ENCODE data around the gene REEP6.
A peak's percentile ranks its signal among the peaks of the same experiment; 100 is the strongest.

The REEP6 gene

GRCh38 chr19:1491114-1491848, at the start of gene REEP6:
REEP6 (plus strand) TSS chr19:1491181; CDS start chr19:1491270, 89 bp downstream.
- Histone ChIP-seq H3K9me3 (ENCODE audit: control insufficient read depth in 1 of 2, low read length in 2 of 2) (no peaks in the 10 kb centered on the region), H3K27me3 (ENCODE audit: control insufficient read depth in 1 of 2, insufficient read depth in 2 of 2, low read length in 2 of 2) (no peaks in the 10 kb centered on the region), H3K4me3 (ENCODE audit: low read depth in 1 of 2, low read length in 2 of 2) (peak within 1 kb of the TSS; percentile 76 to 87), H3K27ac (ENCODE audit: low read depth, low read length) (peak within 1 kb of the TSS; percentile 58), H3K9ac (ENCODE audit: low read depth in 1 of 2, low read length in 2 of 2) (peak within 1 kb of the TSS; percentile 77 to 85), H3K4me1 (ENCODE audit: control insufficient read depth in 1 of 2, insufficient read depth in 2 of 2, low read length in 2 of 2) (peaks cover 29 to 37% of the 10 kb centered on the region in 2 donors), H3K36me3 (ENCODE audit: control insufficient read depth in 1 of 2, insufficient read depth in 2 of 2, low read length in 2 of 2) (no peaks in the 10 kb centered on the region)

- Histone ChIP-seq H3K9ac (ENCODE audit: low read depth in 1 of 2, low read length in 2 of 2) (no peak overlapping the region), H3K27me3 (ENCODE audit: control insufficient read depth in 1 of 2, insufficient read depth in 2 of 2, low read length in 2 of 2) (peaks cover 6 to 9% of the 10 kb centered on the region in 2 donors), H3K9me3 (ENCODE audit: control insufficient read depth in 1 of 2, low read length in 2 of 2) (no peaks in the 10 kb centered on the region), H3K27ac (ENCODE audit: low read depth, low read length) (no peak overlapping the region), H3K36me3 (ENCODE audit: control insufficient read depth in 1 of 2, insufficient read depth in 2 of 2, low read length in 2 of 2) (peaks cover 9 to 35% of the 10 kb centered on the region in 2 donors), H3K4me1 (ENCODE audit: control insufficient read depth in 1 of 2, insufficient read depth in 2 of 2, low read length in 2 of 2) (peaks cover 10 to 26% of the 10 kb centered on the region in 2 donors), H3K4me3 (ENCODE audit: low read depth in 1 of 2, low read length in 2 of 2) (no peak overlapping the region)
Observed at GRCh38 chr19:1441677-1442438, 49.1 kb upstream of the REEP6 start.

GRCh38 chr19:1445185-1445931, 45.6 kb upstream of the REEP6 start:
- Histone ChIP-seq H3K9me3 (ENCODE audit: control insufficient read depth in 1 of 2, low read length in 2 of 2) (no peaks in the 10 kb centered on the region), H3K27ac (ENCODE audit: low read depth, low read length) (no peak overlapping the region), H3K27me3 (ENCODE audit: control insufficient read depth in 1 of 2, insufficient read depth in 2 of 2, low read length in 2 of 2) (peaks cover 35 to 39% of the 10 kb centered on the region in 2 donors), H3K9ac (ENCODE audit: low read depth in 1 of 2, low read length in 2 of 2) (peak overlapping the region in 1 of 2 donors; percentile 4), H3K36me3 (ENCODE audit: control insufficient read depth in 1 of 2, insufficient read depth in 2 of 2, low read length in 2 of 2) (peaks cover 7 to 25% of the 10 kb centered on the region in 2 donors), H3K4me1 (ENCODE audit: control insufficient read depth in 1 of 2, insufficient read depth in 2 of 2, low read length in 2 of 2) (peaks cover 3 to 4% of the 10 kb centered on the region in 2 donors), H3K4me3 (ENCODE audit: low read depth in 1 of 2, low read length in 2 of 2) (peak overlapping the region; percentile 52 to 62)

GRCh38 chr19:1445932-1446712, 44.9 kb upstream of the REEP6 start:
- Histone ChIP-seq H3K4me3 (ENCODE audit: low read depth in 1 of 2, low read length in 2 of 2) (no peak overlapping the region), H3K4me1 (ENCODE audit: control insufficient read depth in 1 of 2, insufficient read depth in 2 of 2, low read length in 2 of 2) (peaks cover 0 to 4% of the 10 kb centered on the region in 2 donors), H3K9ac (ENCODE audit: low read depth in 1 of 2, low read length in 2 of 2) (no peak overlapping the region), H3K27ac (ENCODE audit: low read depth, low read length) (no peak overlapping the region), H3K36me3 (ENCODE audit: control insufficient read depth in 1 of 2, insufficient read depth in 2 of 2, low read length in 2 of 2) (peaks cover 0 to 17% of the 10 kb centered on the region in 2 donors), H3K9me3 (ENCODE audit: control insufficient read depth in 1 of 2, low read length in 2 of 2) (no peaks in the 10 kb centered on the region), H3K27me3 (ENCODE audit: control insufficient read depth in 1 of 2, insufficient read depth in 2 of 2, low read length in 2 of 2) (peaks cover 43 to 47% of the 10 kb centered on the region in 2 donors)

GRCh38 chr19:1446713-1447481, 44.1 kb upstream of the REEP6 start:
- Histone ChIP-seq H3K4me3 (ENCODE audit: low read depth in 1 of 2, low read length in 2 of 2) (no peak overlapping the region), H3K4me1 (ENCODE audit: control insufficient read depth in 1 of 2, insufficient read depth in 2 of 2, low read length in 2 of 2) (peaks cover 0 to 4% of the 10 kb centered on the region in 2 donors), H3K36me3 (ENCODE audit: control insufficient read depth in 1 of 2, insufficient read depth in 2 of 2, low read length in 2 of 2) (peaks cover 0 to 11% of the 10 kb centered on the region in 2 donors), H3K27me3 (ENCODE audit: control insufficient read depth in 1 of 2, insufficient read depth in 2 of 2, low read length in 2 of 2) (peaks cover 50 to 52% of the 10 kb centered on the region in 2 donors), H3K9me3 (ENCODE audit: control insufficient read depth in 1 of 2, low read length in 2 of 2) (no peaks in the 10 kb centered on the region), H3K27ac (ENCODE audit: low read depth, low read length) (no peak overlapping the region), H3K9ac (ENCODE audit: low read depth in 1 of 2, low read length in 2 of 2) (no peak overlapping the region)

GRCh38 chr19:1447504-1447903, 43.5 kb upstream of the REEP6 start:
- peaks cover 0 to 5% of the 10 kb centered on the region in 2 donors for H3K36me3 ChIP-seq (ENCODE audit: control insufficient read depth in 1 of 2, insufficient read depth in 2 of 2, low read length in 2 of 2)
- no peak overlapping the region for H3K27ac ChIP-seq (ENCODE audit: low read depth, low read length)
- peaks cover 0 to 4% of the 10 kb centered on the region in 2 donors for H3K4me1 ChIP-seq (ENCODE audit: control insufficient read depth in 1 of 2, insufficient read depth in 2 of 2, low read length in 2 of 2)
- no peaks in the 10 kb centered on the region for H3K9me3 ChIP-seq (ENCODE audit: control insufficient read depth in 1 of 2, low read length in 2 of 2)
- no peak overlapping the region for H3K4me3 ChIP-seq (ENCODE audit: low read depth in 1 of 2, low read length in 2 of 2)
- no peak overlapping the region for H3K9ac ChIP-seq (ENCODE audit: low read depth in 1 of 2, low read length in 2 of 2)
- peaks cover 56 to 58% of the 10 kb centered on the region in 2 donors for H3K27me3 ChIP-seq (ENCODE audit: control insufficient read depth in 1 of 2, insufficient read depth in 2 of 2, low read length in 2 of 2)

- Histone ChIP-seq H3K27ac (ENCODE audit: low read depth, low read length) (no peak overlapping the region), H3K36me3 (ENCODE audit: control insufficient read depth in 1 of 2, insufficient read depth in 2 of 2, low read length in 2 of 2) (peaks cover 0 to under 1% of the 10 kb centered on the region in 2 donors), H3K9ac (ENCODE audit: low read depth in 1 of 2, low read length in 2 of 2) (no peak overlapping the region), H3K9me3 (ENCODE audit: control insufficient read depth in 1 of 2, low read length in 2 of 2) (no peaks in the 10 kb centered on the region), H3K4me3 (ENCODE audit: low read depth in 1 of 2, low read length in 2 of 2) (no peak overlapping the region), H3K27me3 (ENCODE audit: control insufficient read depth in 1 of 2, insufficient read depth in 2 of 2, low read length in 2 of 2) (peaks cover 61 to 62% of the 10 kb centered on the region in 2 donors), H3K4me1 (ENCODE audit: control insufficient read depth in 1 of 2, insufficient read depth in 2 of 2, low read length in 2 of 2) (peaks cover 0 to 4% of the 10 kb centered on the region in 2 donors)
Observed at GRCh38 chr19:1447944-1448343, 43.0 kb upstream of the REEP6 start.

DNA sequence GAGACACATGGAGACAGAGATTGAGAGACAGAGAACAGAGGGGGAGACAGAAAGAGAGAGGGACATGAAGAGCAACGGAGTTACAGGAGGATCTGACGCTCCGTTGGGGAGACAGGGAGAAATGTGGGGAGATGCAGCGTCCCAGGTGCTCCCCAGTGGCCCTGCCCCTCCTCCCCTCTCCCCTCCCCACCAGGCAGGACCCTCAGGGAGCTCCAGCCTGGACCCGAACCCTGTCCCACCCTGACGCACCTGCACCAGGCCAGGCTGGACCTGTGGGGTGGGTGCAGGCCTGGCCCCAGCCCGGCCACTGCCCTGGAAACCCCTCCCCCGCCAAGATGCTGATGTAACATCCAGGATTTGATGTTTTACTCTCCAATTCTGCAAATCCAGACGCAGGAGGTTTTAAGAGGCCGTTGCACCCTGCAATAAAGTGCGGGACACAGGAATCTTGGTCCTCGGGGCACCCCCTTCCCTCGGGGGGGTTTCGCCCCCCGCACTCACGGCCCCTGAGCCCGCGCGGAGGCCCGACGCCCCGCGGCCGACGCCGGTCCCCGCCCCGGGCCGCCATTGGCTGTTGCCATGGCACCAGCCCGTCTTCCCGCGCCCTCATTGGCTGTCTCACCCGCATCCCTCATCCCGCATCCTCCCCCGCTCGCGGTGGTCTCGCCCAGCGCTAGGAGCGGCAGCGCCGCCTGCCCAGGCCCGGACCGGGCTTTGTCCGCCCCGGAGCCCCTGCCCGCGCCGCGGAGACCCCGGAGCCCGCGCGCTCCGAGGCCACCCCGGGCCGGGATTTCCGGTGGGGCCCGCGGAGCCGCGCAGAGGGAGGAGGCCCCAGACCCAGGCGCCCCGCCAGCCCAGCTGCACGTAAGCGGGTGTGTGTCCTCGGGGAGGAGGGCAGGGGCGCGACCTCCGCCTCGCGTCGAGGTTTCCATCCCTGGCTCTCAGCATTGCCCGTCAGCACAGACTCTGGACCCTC, 41.2 kb upstream of the REEP6 start, which contains the start of gene APC2:
APC2 (plus strand) TSS at position 655 of the 976 bp plus-strand sequence. CDS start 2,881 bp downstream, outside the sequence.
- no peaks in the 10 kb centered on the region for H3K9me3 ChIP-seq (ENCODE audit: control insufficient read depth in 1 of 2, low read length in 2 of 2)
- H3K4me1 ChIP-seq (ENCODE audit: control insufficient read depth in 1 of 2, insufficient read depth in 2 of 2, low read length in 2 of 2), result peaks cover 0 to 10% of the 10 kb centered on the region in 2 donors
- H3K4me3 ChIP-seq (ENCODE audit: low read depth in 1 of 2, low read length in 2 of 2), result no peak within 1 kb of the TSS
- H3K9ac ChIP-seq (ENCODE audit: low read depth in 1 of 2, low read length in 2 of 2), result no peak within 1 kb of the TSS
- no peaks in the 10 kb centered on the region for H3K36me3 ChIP-seq (ENCODE audit: control insufficient read depth in 1 of 2, insufficient read depth in 2 of 2, low read length in 2 of 2)
- H3K27ac ChIP-seq (ENCODE audit: low read depth, low read length), result no peak within 1 kb of the TSS
- peaks cover 74 to 75% of the 10 kb centered on the region in 2 donors for H3K27me3 ChIP-seq (ENCODE audit: control insufficient read depth in 1 of 2, insufficient read depth in 2 of 2, low read length in 2 of 2)

Measured in duodenal mucosa (tissue), 2 donors.